Measurements from ENCODE around the gene DLL4.

The DLL4 gene

DNA sequence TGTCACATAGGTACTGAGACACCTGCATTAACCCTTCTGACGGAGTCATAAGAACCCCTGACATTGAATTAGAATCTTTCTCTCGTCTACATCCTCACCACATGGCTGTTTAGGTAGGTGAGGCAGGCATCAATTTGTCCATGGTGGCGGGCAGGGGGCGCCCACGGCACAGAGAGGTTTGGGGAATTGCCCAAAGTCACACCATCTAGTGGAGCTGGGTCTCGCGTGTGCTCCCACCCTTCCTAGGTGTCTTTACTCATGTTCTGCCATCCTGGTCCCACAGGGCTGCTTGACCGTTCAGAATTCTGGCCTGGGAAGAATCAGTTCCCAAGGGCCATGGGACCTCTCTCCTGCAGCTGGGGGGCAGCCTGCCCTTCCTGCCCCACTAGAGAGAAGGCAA lies 14.7 kb upstream of the DLL4 start:
- WGBS, result 77% methylated on average over 8 of the region's 8 CpGs

DNA sequence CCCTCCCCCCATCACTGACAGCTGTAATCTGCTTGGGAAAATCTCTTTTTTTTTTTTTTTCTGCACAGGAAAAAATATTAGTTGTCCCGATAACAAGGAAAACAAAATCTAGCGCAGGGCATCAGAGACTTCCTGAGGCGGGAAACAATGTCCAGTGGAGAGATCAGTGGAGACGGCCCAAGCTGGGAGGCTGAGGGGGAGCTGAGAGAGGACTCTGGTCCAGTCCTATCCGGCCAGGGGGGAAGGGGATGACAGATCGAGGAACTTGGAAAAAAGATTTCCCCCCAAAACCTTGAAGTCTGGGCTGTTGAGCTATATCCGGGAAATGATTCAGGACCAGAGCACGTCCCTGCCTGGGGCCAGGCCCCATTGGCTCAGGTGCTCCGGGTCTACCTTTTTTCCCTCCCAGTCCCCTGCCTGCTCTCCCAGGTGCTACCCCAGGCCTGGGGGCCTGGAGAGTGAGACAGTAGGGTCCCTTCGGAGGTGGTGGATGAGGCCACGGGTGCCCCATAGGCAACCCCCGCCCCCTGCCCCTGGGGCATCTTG lies 14.0 kb upstream of the DLL4 start:
- Histone ChIP-seq H3K4me1 (ENCODE audit: control insufficient read depth, insufficient read depth, low read depth, low read length) (peaks cover 17% of the 10 kb centered on the region), H2BK5ac (ENCODE audit: low read depth, low read length, poor library complexity, severe bottlenecking) (no peak overlapping the region), H2BK12ac (ENCODE audit: low read length in 2 of 2) (no peak overlapping the region), H4K91ac (ENCODE audit: low read length) (no peak overlapping the region), H2AFZ (ENCODE audit: low read depth, low read length) (no peak overlapping the region), H2BK15ac (ENCODE audit: low read depth, poor library complexity, severe bottlenecking) (no peak overlapping the region), H3K36me3 (ENCODE audit: control insufficient read depth in 1 of 2, insufficient read depth in 2 of 2, low read depth in 1 of 2, low read length in 2 of 2) (peaks cover 0 to 4% of the 10 kb centered on the region in 2 experiments), H3K9ac (ENCODE audit: low read length) (no peak overlapping the region), H3K4ac (ENCODE audit: low read depth in 1 of 2, low read length in 2 of 2) (no peak overlapping the region), H3K14ac (ENCODE audit: low read length in 2 of 2) (no peak overlapping the region), H3K9me3 (ENCODE audit: control insufficient read depth, low read length) (no peaks in the 10 kb centered on the region), H3K4me2 (ENCODE audit: low read length, poor library complexity, severe bottlenecking) (no peak overlapping the region), H3K27ac (ENCODE audit: low read length, poor library complexity, severe bottlenecking) (no peak overlapping the region), H3K79me1 (replicated peaks; ENCODE audit: low read length, poor library complexity, severe bottlenecking) (no peaks in the 10 kb centered on the region), H2AK5ac (ENCODE audit: low read length, severe bottlenecking) (no peak overlapping the region), H3K18ac (ENCODE audit: low read depth in 1 of 2, low read length in 2 of 2) (no peak overlapping the region), H3K27me3 (ENCODE audit: control insufficient read depth in 1 of 2, insufficient read depth in 1 of 2, low read length in 2 of 2) (peaks cover 9 to 30% of the 10 kb centered on the region in 2 experiments), H3K4me3 (ENCODE audit: insufficient read depth in 1 of 2, low read depth in 1 of 2, low read length in 2 of 2) (no peak overlapping the region), H2BK120ac (ENCODE audit: low read depth, low read length) (no peak overlapping the region), H4K8ac (ENCODE audit: low read length) (no peak overlapping the region), H3K23ac (ENCODE audit: low read length in 2 of 2) (no peak overlapping the region)
- 80% methylated on average over 6 of the region's 12 CpGs for WGBS
- no peak for DNase-seq

More for the DNA sequence above, 14.7 kb upstream of the DLL4 start:
- peaks cover 9 to 24% of the 10 kb centered on the region in 2 experiments for H3K27me3 ChIP-seq (ENCODE audit: control insufficient read depth in 1 of 2, insufficient read depth in 1 of 2, low read length in 2 of 2)
- H2BK15ac ChIP-seq (ENCODE audit: low read depth, poor library complexity, severe bottlenecking), result no peak overlapping the region
- H3K4me1 ChIP-seq (ENCODE audit: control insufficient read depth, insufficient read depth, low read depth, low read length), result peaks cover 22% of the 10 kb centered on the region
- no peak overlapping the region for H2BK12ac ChIP-seq (ENCODE audit: low read length in 2 of 2)
- no peak overlapping the region for H2AFZ ChIP-seq (ENCODE audit: low read depth, low read length)
- no peak overlapping the region for H3K4me3 ChIP-seq (ENCODE audit: insufficient read depth in 1 of 2, low read depth in 1 of 2, low read length in 2 of 2)
- no peak overlapping the region for H3K23ac ChIP-seq (ENCODE audit: low read length in 2 of 2)
- no peak overlapping the region for H2BK5ac ChIP-seq (ENCODE audit: low read depth, low read length, poor library complexity, severe bottlenecking)
- peaks cover 0 to 4% of the 10 kb centered on the region in 2 experiments for H3K36me3 ChIP-seq (ENCODE audit: control insufficient read depth in 1 of 2, insufficient read depth in 2 of 2, low read depth in 1 of 2, low read length in 2 of 2)
- no peaks in the 10 kb centered on the region for H3K79me1 ChIP-seq (replicated peaks; ENCODE audit: low read length, poor library complexity, severe bottlenecking)
- H2BK120ac ChIP-seq (ENCODE audit: low read depth, low read length), result no peak overlapping the region
- H3K14ac ChIP-seq (ENCODE audit: low read length in 2 of 2), result no peak overlapping the region
- no peak overlapping the region for H4K8ac ChIP-seq (ENCODE audit: low read length)
- no peak overlapping the region for H3K4ac ChIP-seq (ENCODE audit: low read depth in 1 of 2, low read length in 2 of 2)
- no peak overlapping the region for H3K9ac ChIP-seq (ENCODE audit: low read length)
- no peak for DNase-seq
- H2AK5ac ChIP-seq (ENCODE audit: low read length, severe bottlenecking), result no peak overlapping the region
- no peak overlapping the region for H3K27ac ChIP-seq (ENCODE audit: low read length, poor library complexity, severe bottlenecking)
- H3K4me2 ChIP-seq (ENCODE audit: low read length, poor library complexity, severe bottlenecking), result no peak overlapping the region
- H3K18ac ChIP-seq (ENCODE audit: low read depth in 1 of 2, low read length in 2 of 2), result no peak overlapping the region
- H4K91ac ChIP-seq (ENCODE audit: low read length), result no peak overlapping the region
- H3K9me3 ChIP-seq (ENCODE audit: control insufficient read depth, low read length), result no peaks in the 10 kb centered on the region

DNA sequence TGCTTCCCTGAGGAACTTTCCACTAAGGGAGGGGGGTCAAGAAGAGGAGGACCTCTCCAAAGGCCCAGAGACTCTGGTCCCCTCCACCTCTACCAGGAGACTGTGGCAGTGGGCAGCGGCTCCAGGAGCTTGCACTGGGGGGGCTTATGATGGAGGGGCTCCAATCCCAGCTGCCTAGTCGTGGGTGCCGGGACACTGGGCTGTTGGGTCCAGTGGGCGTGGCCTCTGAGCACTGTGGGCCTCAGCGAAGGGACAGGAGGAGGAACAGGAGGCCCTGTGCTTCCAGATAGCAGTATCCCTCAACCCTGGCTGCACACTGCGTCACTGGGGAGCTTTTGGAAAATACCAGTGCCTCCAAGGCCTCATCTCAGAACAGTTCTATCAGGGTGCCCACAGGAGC lies 13.5 kb upstream of the DLL4 start:
- no peak overlapping the region for H2BK12ac ChIP-seq (ENCODE audit: low read length in 2 of 2)
- no peak overlapping the region for H2AFZ ChIP-seq (ENCODE audit: low read depth, low read length)
- H2BK15ac ChIP-seq (ENCODE audit: low read depth, poor library complexity, severe bottlenecking), result no peak overlapping the region
- H2AK5ac ChIP-seq (ENCODE audit: low read length, severe bottlenecking), result no peak overlapping the region
- no peak overlapping the region for H2BK5ac ChIP-seq (ENCODE audit: low read depth, low read length, poor library complexity, severe bottlenecking)
- H4K91ac ChIP-seq (ENCODE audit: low read length), result no peak overlapping the region
- no peak overlapping the region for H3K4me2 ChIP-seq (ENCODE audit: low read length, poor library complexity, severe bottlenecking)
- H3K4me3 ChIP-seq (ENCODE audit: insufficient read depth in 1 of 2, low read depth in 1 of 2, low read length in 2 of 2), result no peak overlapping the region
- no peak overlapping the region for H3K27ac ChIP-seq (ENCODE audit: low read length, poor library complexity, severe bottlenecking)
- H2BK120ac ChIP-seq (ENCODE audit: low read depth, low read length), result no peak overlapping the region
- no peaks in the 10 kb centered on the region for H3K79me1 ChIP-seq (replicated peaks; ENCODE audit: low read length, poor library complexity, severe bottlenecking)
- no peak overlapping the region for H3K9ac ChIP-seq (ENCODE audit: low read length)
- DNase-seq, result no peak
- H3K36me3 ChIP-seq (ENCODE audit: control insufficient read depth in 1 of 2, insufficient read depth in 2 of 2, low read depth in 1 of 2, low read length in 2 of 2), result peaks cover 0 to 4% of the 10 kb centered on the region in 2 experiments
- no peaks in the 10 kb centered on the region for H3K9me3 ChIP-seq (ENCODE audit: control insufficient read depth, low read length)
- no peak overlapping the region for H3K23ac ChIP-seq (ENCODE audit: low read length in 2 of 2)
- H4K8ac ChIP-seq (ENCODE audit: low read length), result no peak overlapping the region
- peaks cover 17% of the 10 kb centered on the region for H3K4me1 ChIP-seq (ENCODE audit: control insufficient read depth, insufficient read depth, low read depth, low read length)
- H3K18ac ChIP-seq (ENCODE audit: low read depth in 1 of 2, low read length in 2 of 2), result no peak overlapping the region
- WGBS, result 71% methylated on average over 6 of the region's 6 CpGs
- H3K14ac ChIP-seq (ENCODE audit: low read length in 2 of 2), result no peak overlapping the region
- H3K4ac ChIP-seq (ENCODE audit: low read depth in 1 of 2, low read length in 2 of 2), result no peak overlapping the region
- H3K27me3 ChIP-seq (ENCODE audit: control insufficient read depth in 1 of 2, insufficient read depth in 1 of 2, low read length in 2 of 2), result peaks cover 9 to 30% of the 10 kb centered on the region in 2 experiments

DNA sequence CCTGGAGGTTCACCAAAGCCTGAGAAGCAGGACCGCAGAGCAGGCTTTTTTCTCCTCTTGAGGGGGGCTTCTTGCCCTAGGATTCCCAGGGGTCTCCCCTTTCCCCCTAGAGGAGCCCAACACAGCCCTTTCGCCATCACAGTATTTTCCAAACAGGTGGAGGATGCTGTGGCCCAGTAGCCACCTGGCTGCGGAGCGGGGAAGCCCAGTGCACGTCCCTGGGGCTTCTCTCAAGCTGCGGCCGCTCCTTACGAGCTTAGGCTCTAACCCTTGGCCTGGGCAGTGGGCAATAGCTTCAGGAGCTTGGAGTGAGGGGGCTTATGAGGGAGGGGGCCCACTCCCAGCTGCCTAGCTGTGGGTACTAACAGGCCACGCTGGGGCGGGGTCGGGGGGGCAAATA lies 11.6 kb upstream of the DLL4 start:
- 66% methylated on average over 11 of the region's 11 CpGs for WGBS
- Histone ChIP-seq H3K23ac (ENCODE audit: low read length in 2 of 2) (no peak overlapping the region), H3K79me1 (replicated peaks; ENCODE audit: low read length, poor library complexity, severe bottlenecking) (no peaks in the 10 kb centered on the region), H4K91ac (ENCODE audit: low read length) (no peak overlapping the region), H2BK15ac (ENCODE audit: low read depth, poor library complexity, severe bottlenecking) (no peak overlapping the region), H3K4me1 (ENCODE audit: control insufficient read depth, insufficient read depth, low read depth, low read length) (peaks cover 14% of the 10 kb centered on the region), H3K36me3 (ENCODE audit: control insufficient read depth in 1 of 2, insufficient read depth in 2 of 2, low read depth in 1 of 2, low read length in 2 of 2) (no peaks in the 10 kb centered on the region), H3K14ac (ENCODE audit: low read length in 2 of 2) (no peak overlapping the region), H3K18ac (ENCODE audit: low read depth in 1 of 2, low read length in 2 of 2) (no peak overlapping the region), H2BK120ac (ENCODE audit: low read depth, low read length) (no peak overlapping the region), H3K27me3 (ENCODE audit: control insufficient read depth in 1 of 2, insufficient read depth in 1 of 2, low read length in 2 of 2) (peaks cover 9 to 39% of the 10 kb centered on the region in 2 experiments), H3K27ac (ENCODE audit: low read length, poor library complexity, severe bottlenecking) (no peak overlapping the region), H3K4ac (ENCODE audit: low read depth in 1 of 2, low read length in 2 of 2) (no peak overlapping the region), H4K8ac (ENCODE audit: low read length) (no peak overlapping the region), H3K4me3 (ENCODE audit: insufficient read depth in 1 of 2, low read depth in 1 of 2, low read length in 2 of 2) (no peak overlapping the region), H3K4me2 (ENCODE audit: low read length, poor library complexity, severe bottlenecking) (no peak overlapping the region), H2BK5ac (ENCODE audit: low read depth, low read length, poor library complexity, severe bottlenecking) (no peak overlapping the region), H3K9me3 (ENCODE audit: control insufficient read depth, low read length) (no peaks in the 10 kb centered on the region), H2AFZ (ENCODE audit: low read depth, low read length) (no peak overlapping the region), H2BK12ac (ENCODE audit: low read length in 2 of 2) (no peak overlapping the region), H3K9ac (ENCODE audit: low read length) (no peak overlapping the region), H2AK5ac (ENCODE audit: low read length, severe bottlenecking) (no peak overlapping the region)
- no peak for DNase-seq
